SU-DHL-6 (cell line): Measurements from ENCODE around the gene GINS1.

Experiments
- CTCF ChIP-seq: fragments of 200-600 bp; sonication (generic); IDR thresholded peaks from one replicate; pipeline ENCODE4 v1.5.1; 2017; ENCODE audit warnings: antibody characterized with exemption, mild to moderate bottlenecking, low read length, moderate library complexity; ENCODE audit not compliant: insufficient read depth, poor library complexity, severe bottlenecking
- EZH2phosphoT487 ChIP-seq: fragments of 200-600 bp; sonication (generic), shearing (Covaris generic); conservative IDR thresholded peaks from 2 replicates; pipeline ENCODE4 v1.6.1; 2018; ENCODE audit warnings: mild to moderate bottlenecking, antibody characterized with exemption, low read length, moderate library complexity, mixed read lengths

- TF ChIP-seq CTCF (no peak), EZH2phosphoT487 (no peak)
Observed at GRCh38 chr20:25484224-25484846, 76.9 kb downstream of the GINS1 start.
